Stomach (tissue), 9 donors: ENCODE data around the gene PAN3. TPM values are rescaled to one million over a fixed set of nuclear protein-coding genes. Genes with fewer than 3 reads are reported as not detected.

ENCODE experiments used
- DNase-seq, 2 donors: peaks; one replicate each; pipeline versions ENCODE4 v3.0.0 to v3.0.0-alpha.2; 2013 to 2019
- H3K27ac ChIP-seq, 5 donors: fragments of 200-600 bp in 4 of 5; sonication (generic) in 4 of 5; one replicate each; pipeline ENCODE4 v1.5.1; 2013 to 2019; ENCODE audit warnings: mild to moderate bottlenecking in 1 of 5, moderate library complexity in 1 of 5
- H3K27me3 ChIP-seq, 3 donors: fragments of 200-600 bp; sonication (generic); one replicate each; pipeline ENCODE4 v1.5.1; 2017 to 2019; ENCODE audit warnings: mixed run types in 1 of 3
- H3K36me3 ChIP-seq, 4 donors: fragments of 200-600 bp; sonication (generic); 1 replicate in 3 of 4; 2 replicates in 1 of 4; pipeline ENCODE4 v1.5.1; 2016 to 2019
- H3K4me1 ChIP-seq, 4 donors: fragments of 200-600 bp; sonication (generic); one replicate each; pipeline ENCODE4 v1.5.1; 2016 to 2019
- H3K4me3 ChIP-seq, 4 donors: fragments of 200-600 bp; sonication (generic) in 3 of 4; one replicate each; pipeline ENCODE4 v1.5.1; 2016 to 2019; ENCODE audit warnings: mild to moderate bottlenecking in 1 of 4
- H3K9me3 ChIP-seq, 4 donors: fragments of 200-600 bp; sonication (generic); one replicate each; pipeline ENCODE4 v1.5.1; 2016 to 2019
- EP300 ChIP-seq: sonication (generic); formaldehyde crosslinking; IDR thresholded peaks from one replicate; pipeline ENCODE4 v1.6.1; 2017; ENCODE audit warnings: antibody characterized with exemption
- POLR2A ChIP-seq, 4 donors: fragments of 450-650 bp; IDR thresholded peaks; one replicate each; pipeline ENCODE4 v1.6.1; 2016; ENCODE audit warnings: antibody characterized with exemption in 4 of 4, control low read depth in 2 of 4, mild to moderate bottlenecking in 1 of 4, moderate library complexity in 1 of 4
- POLR2AphosphoS5 ChIP-seq, 3 donors: sonication (generic); formaldehyde crosslinking; IDR thresholded peaks; one replicate each; pipeline ENCODE4 v1.6.1; 2016; ENCODE audit warnings: antibody characterized with exemption in 3 of 3
- WGBS, 5 donors: extraction: QIAGEN DNeasy Blood & Tissue Kit in 3 of 5; methylation state at CpG; one replicate each; pipeline versions ENCODE4 v1.1.5 to v1.1.7; 2013 to 2018; 5-methylcytosine and 5-hydroxymethylcytosine counted together
- intact Hi-C: fragments of 100-400 bp; cut with DNase I; formaldehyde crosslinking; loops from one replicate; pipeline ENCODE4 v1.15.1; 2023; ENCODE audit warnings: low total_unique reads
- polyA plus RNA-seq, 3 donors: library from polyadenylated mRNA; stranded (reverse); fragments of 200-250 nt; gene quantifications; one replicate each; pipeline ENCODE4 v1.2.3, GENCODE V29; 2013
- total RNA-seq, 5 donors: library from RNA; depleted of rRNA; stranded (reverse); fragments of >200 nt; gene quantifications; one replicate each; pipeline versions ENCODE4 v1.1.0 to v1.2.3, GENCODE V29; 2014 to 2016
- TF ChIP-seq, protein P1 (sequence below), 7 experiments: fragments of 450-650 bp in 4 of 7; fragments of 200-600 bp in 3 of 7; sonication (generic) in 3 of 7; IDR thresholded peaks; one replicate each; pipeline ENCODE4 v1.5.1; 2016 to 2019; ENCODE audit warnings: antibody characterized with exemption in 7 of 7, control low read depth in 2 of 7, mild to moderate bottlenecking in 1 of 7
- donor health status: healthy with polysubstance abuse.
- donor health status: Bipolar disorder and iron deficiency.
- donor health status: healthy.

The PAN3 gene
- total and polyA plus RNA-seq, 8 donors: 3.9 to 68.1 (median 26.0) TPM

DNA sequence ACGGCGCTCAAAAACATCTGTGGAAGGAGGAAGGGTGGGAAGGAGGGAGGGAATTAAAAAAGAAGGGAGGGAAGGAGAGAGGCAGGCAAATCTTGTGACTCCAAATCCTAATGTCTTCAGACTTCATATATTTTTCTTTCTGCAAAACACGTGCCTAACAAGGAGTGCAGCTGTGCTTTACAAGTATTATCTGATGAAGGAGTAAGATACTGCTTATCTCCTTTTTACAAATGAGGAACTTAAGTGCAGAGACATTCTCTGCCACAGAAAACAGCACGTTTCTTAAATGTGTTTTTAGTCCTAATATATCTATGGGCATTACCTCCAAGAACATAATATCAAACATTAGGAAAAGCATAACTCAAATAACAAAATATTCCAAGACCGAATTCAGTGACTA, 44.5 kb upstream of the PAN3 start:
- intact Hi-C loops: no loop called here
- TF ChIP-seq POLR2AphosphoS5 (IDR thresholded peaks at IDR 0.05) (no peak), POLR2A (IDR thresholded peaks at IDR 0.05) (no peak), EP300 (no peak)
- TF ChIP-seq, protein P1, sequence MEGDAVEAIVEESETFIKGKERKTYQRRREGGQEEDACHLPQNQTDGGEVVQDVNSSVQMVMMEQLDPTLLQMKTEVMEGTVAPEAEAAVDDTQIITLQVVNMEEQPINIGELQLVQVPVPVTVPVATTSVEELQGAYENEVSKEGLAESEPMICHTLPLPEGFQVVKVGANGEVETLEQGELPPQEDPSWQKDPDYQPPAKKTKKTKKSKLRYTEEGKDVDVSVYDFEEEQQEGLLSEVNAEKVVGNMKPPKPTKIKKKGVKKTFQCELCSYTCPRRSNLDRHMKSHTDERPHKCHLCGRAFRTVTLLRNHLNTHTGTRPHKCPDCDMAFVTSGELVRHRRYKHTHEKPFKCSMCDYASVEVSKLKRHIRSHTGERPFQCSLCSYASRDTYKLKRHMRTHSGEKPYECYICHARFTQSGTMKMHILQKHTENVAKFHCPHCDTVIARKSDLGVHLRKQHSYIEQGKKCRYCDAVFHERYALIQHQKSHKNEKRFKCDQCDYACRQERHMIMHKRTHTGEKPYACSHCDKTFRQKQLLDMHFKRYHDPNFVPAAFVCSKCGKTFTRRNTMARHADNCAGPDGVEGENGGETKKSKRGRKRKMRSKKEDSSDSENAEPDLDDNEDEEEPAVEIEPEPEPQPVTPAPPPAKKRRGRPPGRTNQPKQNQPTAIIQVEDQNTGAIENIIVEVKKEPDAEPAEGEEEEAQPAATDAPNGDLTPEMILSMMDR (IDR thresholded peaks at IDR 0.05): no peak
- no peak for DNase-seq
- Histone ChIP-seq H3K9me3 (peaks cover 0 to 3% (median 0%) of the 10 kb centered on the region in 4 donors), H3K27ac (no peak overlapping the region), H3K4me3 (no peak overlapping the region), H3K4me1 (no peaks in the 10 kb centered on the region), H3K36me3 (no peaks in the 10 kb centered on the region), H3K27me3 (peaks cover 0 to 53% (median 13%) of the 10 kb centered on the region in 3 donors)
- WGBS, 5 donors: 25 to 35% (median 31%) methylated on average over 5 of the region's 5 CpGs

DNA sequence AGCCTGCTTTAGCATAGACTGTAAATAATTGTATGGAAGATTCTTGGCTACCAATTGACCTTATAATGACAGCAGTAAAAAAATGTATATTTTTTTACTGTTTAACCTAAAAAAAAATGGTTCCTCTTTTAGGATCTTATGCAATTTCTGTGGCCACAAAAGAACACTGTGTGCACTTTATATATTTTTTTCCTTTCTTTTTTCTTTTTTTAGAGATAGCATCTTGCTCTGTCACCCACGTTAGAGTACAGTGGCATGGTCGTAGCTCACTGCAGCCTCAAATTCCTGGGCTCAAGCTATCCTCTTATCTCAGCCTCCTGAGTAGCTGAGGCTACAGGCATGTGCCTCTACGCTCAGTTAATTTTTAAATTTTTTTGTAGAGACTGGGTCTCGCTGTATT, 44.0 kb upstream of the PAN3 start:
- peaks cover under 1 to 57% (median 18%) of the 10 kb centered on the region in 3 donors for H3K27me3 ChIP-seq
- intact Hi-C loops: no loop called here

DNA sequence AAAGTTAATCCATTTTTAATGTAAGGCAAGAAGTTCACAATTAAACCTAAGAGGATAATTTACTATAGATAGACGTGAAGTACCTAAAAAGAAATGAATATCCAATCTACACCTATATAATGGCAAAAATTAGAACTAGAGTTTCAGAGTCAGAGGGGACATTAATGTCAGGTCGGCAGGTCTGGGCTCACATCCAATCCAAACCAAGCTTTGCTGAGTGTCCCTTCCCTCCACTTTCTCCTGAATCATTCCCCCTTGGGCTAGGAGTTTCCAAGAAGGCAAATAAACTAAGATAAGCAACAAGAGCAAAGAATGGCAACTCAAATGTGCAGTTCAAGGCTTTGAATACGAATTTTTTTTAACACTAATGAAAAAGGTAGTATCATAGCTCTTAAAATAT, 40.8 kb upstream of the PAN3 start:
- Histone ChIP-seq H3K9me3 (peaks cover 0 to 3% (median 0%) of the 10 kb centered on the region in 4 donors), H3K27ac (no peak overlapping the region), H3K4me3 (no peak overlapping the region), H3K27me3 (peaks cover 21 to 86% (median 45%) of the 10 kb centered on the region in 3 donors), H3K36me3 (no peaks in the 10 kb centered on the region), H3K4me1 (peaks cover 12 to 15% (median 14%) of the 10 kb centered on the region in 4 donors)
- intact Hi-C loops: no loop called here
- no peak for DNase-seq
- no peak for TF ChIP-seq POLR2AphosphoS5 (IDR thresholded peaks at IDR 0.05)
- TF ChIP-seq, protein P1 (IDR thresholded peaks at IDR 0.05): no peak
- no peak for TF ChIP-seq POLR2A (IDR thresholded peaks at IDR 0.05)
- no peak for TF ChIP-seq EP300
- WGBS, 5 donors: 35 to 50% (median 38%) methylated on average over 3 of the region's 3 CpGs

More for the DNA sequence above, 44.0 kb upstream of the PAN3 start:
- Histone ChIP-seq H3K27ac (no peak overlapping the region), H3K4me3 (no peak overlapping the region), H3K9me3 (peaks cover 0 to 3% (median 0%) of the 10 kb centered on the region in 4 donors), H3K4me1 (no peaks in the 10 kb centered on the region), H3K36me3 (no peaks in the 10 kb centered on the region)
- DNase-seq: no peak
- TF ChIP-seq EP300 (no peak), POLR2AphosphoS5 (IDR thresholded peaks at IDR 0.05) (no peak), POLR2A (IDR thresholded peaks at IDR 0.05) (no peak)
- TF ChIP-seq, protein P1 (IDR thresholded peaks at IDR 0.05): no peak
- WGBS, 5 donors: 48 to 68% (median 60%) methylated on average over 4 of the region's 4 CpGs

DNA sequence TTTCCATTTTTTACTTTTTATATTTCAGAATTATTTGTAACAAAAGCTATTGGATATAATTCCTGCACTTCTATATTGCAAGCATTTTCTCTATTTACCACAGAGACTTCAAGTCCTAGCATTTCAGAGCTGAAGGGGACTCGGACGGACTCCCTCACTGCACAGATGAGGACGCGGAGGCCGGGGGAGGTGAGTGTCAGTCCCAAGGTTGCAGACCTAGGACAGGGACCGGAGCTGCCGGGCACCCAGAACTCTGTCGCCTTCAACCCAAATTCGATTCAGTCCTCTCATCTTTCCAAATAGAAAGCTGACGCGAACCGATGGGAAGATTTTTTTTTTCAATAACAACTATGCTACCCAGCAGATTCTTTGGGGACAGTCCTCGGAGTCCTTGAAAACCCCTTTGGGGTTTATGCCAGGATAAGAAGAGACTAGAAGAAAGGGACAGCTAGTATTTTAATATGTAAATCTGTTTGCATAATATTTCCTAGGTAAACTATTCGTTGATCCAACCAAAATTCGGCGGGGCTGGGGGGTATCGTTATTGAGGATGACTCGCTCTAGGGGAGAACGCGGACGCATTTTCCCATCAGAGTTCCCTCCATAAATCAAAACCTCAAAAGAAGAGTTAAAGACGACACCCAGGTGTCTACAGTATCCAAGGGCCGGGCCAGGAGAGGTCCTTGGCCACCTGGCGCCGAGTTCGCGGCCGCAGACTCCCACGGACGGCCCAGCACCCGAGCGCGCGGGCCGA, 38.8 kb upstream of the PAN3 start:
- intact Hi-C loops: no loop called here
- no peak for DNase-seq
- TF ChIP-seq POLR2A (IDR thresholded peaks at IDR 0.05): no peak
- TF ChIP-seq, protein P1 (IDR thresholded peaks at IDR 0.05): no peak
- no peak for TF ChIP-seq EP300
- no peak for TF ChIP-seq POLR2AphosphoS5 (IDR thresholded peaks at IDR 0.05)
- Histone ChIP-seq H3K27ac (no peak overlapping the region), H3K27me3 (peaks cover 21 to 86% (median 51%) of the 10 kb centered on the region in 3 donors), H3K36me3 (no peaks in the 10 kb centered on the region), H3K9me3 (peaks cover 0 to 3% (median 0%) of the 10 kb centered on the region in 4 donors), H3K4me3 (peak overlapping the region; percentile 43 to 56 (median 48)), H3K4me1 (peaks cover 12 to 15% (median 14%) of the 10 kb centered on the region in 4 donors)
- 10 to 27% (median 16%) methylated on average over 28 to 35 of the region's 35 CpGs for WGBS, 5 donors
